HK-2 (cell line): ENCODE results near the gene POR.
"Not testable (repeated sequence)": the region's sequence is repeated elsewhere in the genome, so short reads cannot be mapped to it uniquely, and the experiment has no call there.

ENCODE experiments used
- DNase-seq: peaks from one replicate; pipeline ENCODE4 v3.0.0-alpha.2; 2018; ENCODE audit not compliant: unreplicated experiment

The POR gene

GRCh38 chr7:75914655-75915415 is at the start of gene POR:
TSS of gene POR (plus strand) at chr7:75915155. CDS start at chr7:75954002, 38,847 bp downstream.
- DNase-seq: peak; percentile 97

DNA sequence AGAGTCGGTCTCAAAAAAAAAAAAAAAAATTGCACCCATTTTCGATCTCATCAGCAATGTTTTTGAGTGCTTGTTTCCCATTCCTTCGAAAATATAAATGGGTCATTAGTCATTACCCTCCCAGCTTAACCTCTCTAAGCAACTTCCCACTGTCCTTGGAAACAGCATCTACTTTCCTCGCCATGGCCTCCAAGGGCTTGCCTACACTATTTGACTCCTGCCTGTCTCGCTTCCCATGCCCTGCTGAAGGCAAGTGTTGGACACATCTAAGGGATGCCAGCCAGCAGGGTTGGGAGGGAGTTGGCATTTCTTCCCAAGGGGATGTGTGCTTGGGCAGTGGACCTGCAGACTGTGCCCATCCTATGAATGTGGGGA is 48.9 kb upstream of the POR start:
- no peak for DNase-seq

DNA sequence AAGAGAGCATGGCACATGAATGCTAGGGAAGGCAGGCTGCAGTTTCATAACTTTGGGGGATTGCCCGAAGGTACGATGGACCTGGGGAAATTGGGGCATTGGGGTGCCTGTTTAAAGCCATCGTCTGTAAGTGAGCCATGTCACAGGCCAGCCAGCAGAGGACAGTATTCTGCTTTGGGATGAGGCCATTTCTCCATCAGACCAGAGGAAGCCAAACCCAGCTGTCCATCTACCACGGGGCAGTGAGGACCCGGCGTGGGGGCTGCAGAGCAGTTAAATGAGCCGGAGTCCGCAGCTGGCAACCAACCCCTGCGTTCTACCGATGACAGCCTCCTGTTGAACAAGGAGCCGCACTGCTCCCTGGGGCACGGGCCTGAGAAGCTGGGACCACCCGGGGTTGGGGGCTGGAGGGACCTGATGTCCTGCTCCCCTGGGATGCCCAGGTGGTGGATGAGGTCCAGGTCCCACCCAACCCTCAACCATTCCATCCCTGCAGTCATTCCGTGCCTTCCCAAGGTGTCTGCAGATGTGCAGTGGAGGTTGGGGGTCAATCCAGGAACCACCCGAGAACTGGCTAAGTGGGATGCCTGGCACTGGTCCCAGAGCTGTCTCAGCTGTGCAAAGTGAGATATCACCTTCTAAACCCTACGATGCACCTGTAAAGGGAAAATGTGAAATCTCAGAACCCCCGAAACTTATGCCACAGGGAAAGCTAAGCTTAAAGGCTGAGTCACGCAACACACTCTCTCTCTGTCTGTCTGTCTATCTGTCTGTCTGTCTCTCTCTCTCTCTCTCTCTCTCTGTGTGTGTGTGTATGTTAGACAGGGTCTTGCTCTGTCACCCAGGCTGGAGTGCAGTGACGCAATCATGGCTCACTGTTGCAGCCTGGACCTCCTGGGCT is 48.2 kb upstream of the POR start:
- peak; percentile 44 for DNase-seq

DNA sequence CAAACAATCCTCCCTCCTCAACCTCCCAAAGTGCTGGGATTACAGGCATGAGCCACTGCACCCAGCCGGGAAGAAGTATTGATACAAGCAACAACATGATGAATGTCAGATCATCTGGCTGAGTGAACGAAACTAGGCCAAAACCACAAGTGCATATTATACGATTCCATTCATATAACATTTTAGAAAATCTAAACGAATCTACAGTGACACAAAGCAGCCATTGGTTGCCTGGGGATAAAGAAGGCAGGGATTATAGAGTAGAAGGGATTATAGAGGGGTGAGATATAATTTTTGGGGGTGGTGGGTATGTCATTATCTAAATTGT is 47.6 kb upstream of the POR start:
- DNase-seq: no peak

GRCh38 chr7:75868153-75868552 is 46.8 kb upstream of the POR start:
- no peak for DNase-seq

- DNase-seq: no peak
Observed at GRCh38 chr7:75869776-75870379, 45.1 kb upstream of the POR start.

- DNase-seq: no peak
Observed at GRCh38 chr7:75870557-75871161, 44.3 kb upstream of the POR start.

DNA sequence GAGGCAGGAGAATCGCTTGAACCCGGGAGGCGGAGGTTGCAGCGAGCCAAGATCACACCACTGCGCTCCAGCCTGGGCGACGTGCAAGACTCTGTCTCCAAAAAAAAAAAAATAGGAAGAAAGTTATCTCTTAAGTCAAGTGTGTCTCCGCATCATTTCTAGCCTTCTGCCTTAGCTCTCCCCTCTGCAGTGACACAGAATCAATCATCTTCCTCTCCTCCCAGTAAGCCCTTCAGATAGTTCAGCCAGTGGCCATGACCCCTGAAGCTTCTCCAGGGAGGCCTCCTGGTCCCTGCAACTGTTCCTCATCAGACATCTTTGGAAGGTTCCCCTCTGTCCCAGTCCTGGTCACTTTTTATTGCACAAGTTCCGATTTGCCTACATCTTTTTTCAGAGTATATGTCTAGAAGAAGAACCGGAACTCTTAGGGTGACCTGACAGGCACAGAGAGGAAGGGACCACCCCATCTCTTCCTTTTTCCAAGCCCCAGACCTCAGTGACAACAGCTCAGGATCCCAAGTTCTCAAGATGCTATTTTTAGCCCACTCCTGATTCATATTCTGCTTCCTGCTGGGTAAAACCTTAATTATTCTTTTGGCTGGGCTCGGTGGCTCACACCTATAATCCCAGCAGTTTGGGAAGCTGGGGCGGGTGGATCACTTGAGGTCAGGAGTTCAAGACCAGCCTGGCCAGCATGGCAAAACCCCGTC is 42.7 kb upstream of the POR start:
- DNase-seq: no peak

DNA sequence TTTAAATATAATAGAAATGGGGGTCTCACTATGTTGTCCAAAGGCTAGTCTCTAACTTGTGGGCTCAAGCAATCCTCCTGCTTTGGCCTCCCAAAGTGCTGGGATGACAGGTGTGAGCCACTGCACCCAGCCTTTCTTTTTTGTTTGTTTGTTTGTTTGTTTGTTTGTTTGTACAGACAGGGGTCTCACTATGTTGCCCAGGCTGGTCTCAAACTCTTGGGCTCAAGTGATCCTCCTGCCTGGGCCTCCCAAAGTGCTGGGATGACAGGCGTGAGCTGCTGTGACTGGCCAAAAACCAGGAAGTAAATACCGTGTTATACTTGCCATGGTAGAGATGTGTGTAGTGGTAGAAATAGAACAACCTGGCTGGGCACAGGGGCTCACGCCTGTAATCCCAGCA is 40.8 kb upstream of the POR start:
- not testable (repeated sequence) for DNase-seq

DNA sequence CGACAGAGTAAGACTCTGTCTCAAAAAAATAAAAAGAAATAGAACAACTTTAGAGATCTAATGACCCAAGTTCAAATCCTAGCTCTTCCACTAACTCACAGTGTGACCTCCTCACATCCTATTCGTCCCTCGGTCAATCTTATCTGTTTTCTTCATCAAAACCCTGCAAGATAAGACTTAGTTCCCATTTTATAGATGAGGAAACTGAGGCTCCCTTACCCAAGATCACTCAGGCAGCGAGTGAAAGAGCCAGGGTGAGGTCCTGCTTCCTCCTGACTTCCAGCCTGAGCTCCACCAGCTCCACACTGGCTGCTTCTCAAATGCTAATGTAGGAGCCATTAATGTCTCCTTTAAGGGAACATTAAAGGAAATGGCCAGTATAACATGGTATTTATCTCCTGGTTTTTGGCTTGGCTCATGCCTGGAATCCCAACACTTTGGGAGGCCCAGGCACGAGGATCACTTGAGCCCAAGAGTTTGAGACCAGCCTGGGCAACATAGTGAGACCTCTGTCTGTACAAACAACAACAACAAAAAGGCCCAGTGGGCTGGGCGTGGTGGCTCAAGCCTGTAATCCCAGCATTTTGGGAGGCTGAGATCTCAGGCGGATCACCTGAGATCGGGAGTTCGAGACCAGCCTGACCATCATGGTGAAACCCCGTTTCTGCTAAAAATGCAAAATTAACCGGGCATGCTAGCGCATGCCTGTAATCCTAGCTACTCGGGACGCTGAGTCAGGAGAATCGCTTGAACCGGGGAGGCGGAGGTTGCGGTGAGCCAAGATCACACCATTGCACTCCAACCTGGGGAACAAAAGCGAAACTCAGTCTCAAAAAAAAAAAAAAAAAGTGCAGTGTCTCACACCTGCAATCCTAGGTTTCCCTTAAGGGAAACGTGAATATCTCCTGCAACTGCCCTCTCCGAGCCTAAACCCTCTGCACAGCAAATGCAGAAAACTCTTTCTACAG is 39.6 kb upstream of the POR start:
- no peak for DNase-seq

DNA sequence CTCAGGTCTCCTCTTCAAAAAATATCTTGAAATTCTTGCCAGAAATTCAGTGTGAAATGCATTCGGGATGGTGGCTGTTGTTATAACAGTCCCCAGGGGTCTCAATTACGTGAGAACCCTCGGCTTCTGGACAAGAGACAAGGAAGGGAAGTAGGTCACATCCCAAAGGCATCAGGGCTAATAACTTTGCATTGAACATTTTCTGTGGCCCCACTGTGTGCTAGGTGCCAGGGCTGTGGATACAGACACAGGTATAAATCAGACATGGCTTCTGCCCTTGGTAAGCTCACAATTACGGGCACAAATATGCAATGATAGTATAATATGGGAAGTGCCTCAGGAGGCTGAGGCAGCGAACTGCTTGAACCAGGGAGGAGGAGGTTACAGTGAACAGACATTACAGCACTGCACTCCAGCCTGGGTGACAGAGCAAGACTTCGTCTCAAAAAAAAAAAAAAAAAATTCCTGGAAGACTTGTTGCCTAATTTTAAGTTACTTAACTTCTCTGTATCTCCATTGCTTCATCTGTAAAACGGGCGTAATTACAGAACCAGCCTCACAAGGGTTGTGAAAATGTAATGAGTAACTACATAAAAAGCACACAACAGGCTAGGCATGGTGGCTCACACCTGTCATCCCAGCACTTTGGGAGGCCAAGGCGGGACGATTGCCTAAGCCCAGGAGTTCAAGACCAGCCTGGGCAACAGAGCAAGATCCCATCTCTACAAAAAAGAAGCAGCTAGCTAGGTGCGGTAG is 38.7 kb upstream of the POR start:
- no peak for DNase-seq

- DNase-seq: no peak
Observed at GRCh38 chr7:75878312-75878768, 36.6 kb upstream of the POR start.

DNA sequence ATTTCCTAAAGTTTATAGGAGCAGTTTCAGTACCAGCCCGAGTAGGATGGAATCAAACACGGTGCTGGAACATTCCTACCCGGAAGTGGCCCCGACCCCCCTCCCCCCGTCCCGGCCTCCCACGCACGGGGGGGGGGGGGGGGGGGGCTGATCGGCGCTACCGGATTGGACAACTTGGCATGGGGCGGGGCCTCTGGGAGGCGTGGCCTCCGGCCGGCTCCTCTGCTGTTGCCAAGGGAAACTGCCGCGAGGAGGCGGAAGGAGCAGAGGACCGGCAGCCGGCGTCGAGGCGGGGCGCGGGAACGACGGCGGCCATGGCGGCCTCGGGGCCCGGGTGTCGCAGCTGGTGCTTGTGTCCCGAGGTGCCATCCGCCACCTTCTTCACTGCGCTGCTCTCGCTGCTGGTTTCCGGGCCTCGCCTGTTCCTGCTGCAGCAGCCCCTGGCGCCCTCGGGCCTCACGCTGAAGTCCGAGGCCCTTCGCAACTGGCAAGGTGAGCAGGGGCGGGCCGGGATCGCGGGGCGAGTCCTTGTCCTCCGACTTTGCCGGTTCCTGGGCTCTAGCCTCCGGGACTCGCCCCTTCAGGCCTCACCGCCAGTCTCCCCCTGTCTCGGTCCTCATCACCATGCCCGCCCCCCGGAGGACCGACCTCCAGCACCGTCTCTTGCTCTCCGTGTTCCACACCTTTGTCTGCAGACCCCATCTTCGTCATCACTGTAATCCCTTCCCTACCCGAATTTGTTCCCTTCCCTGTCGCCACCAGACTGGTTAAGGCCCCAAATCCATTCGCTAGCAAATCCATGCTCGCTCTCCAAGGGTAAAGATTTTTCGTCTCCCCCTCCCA is 36.0 kb upstream of the POR start, which contains the start of gene RHBDD2:
TSS of gene RHBDD2 (plus strand) at position 266 of the 843 bp plus-strand sequence. CDS start at position 315, 49 bp downstream.
- DNase-seq: peak; percentile 96

GRCh38 chr7:75879771-75880184 is 35.2 kb upstream of the POR start:
- DNase-seq: no peak

DNA sequence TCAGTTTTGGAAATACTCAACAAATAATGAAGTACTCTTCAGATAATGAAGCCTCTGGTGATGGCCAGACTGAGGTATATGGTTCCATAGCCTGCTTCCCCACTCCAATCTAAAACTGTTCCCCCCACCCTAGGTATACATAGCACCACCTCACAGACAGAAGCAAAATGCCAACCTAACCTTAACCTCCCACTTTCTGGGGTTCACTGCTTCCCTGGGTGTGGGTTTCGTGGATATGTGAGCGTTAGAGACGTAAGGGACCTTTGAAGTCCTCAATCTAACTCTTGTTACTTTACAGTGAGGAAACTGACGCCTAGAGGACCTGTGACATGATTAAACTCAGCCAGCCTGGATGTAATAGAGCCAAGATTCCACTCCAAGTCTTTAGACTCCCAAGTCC is 34.7 kb upstream of the POR start:
- no peak for DNase-seq

GRCh38 chr7:75881436-75882095 is 33.4 kb upstream of the POR start:
- no peak for DNase-seq

DNA sequence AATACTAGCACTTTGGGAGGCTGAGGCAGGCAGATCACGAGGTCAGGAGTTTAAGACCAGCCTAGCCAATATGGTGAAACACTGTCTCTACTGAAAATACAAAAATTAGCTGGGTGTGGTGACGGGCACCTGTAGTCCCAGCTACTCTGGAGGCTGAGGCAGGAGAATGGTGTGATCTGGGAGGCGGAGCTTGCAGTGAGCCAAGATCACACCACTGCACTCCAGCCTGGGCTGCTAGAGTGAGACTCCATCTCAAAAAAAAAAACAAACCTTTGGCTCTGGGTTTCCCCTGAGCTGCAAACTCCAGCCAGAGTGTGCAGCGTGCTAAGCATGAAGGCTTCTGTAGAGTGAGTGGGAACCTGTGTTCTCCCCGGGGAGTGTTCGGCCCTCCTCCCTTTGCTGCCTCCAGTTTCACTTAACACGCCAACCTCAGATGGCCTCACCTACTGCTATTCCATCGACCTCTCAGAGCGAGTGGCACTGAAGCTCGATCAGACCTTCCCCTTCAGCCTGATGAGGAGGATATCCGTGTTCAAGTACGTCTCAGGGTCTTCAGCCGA is 31.6 kb upstream of the POR start:
- DNase-seq: not testable (repeated sequence)

GRCh38 chr7:75884476-75884875 is 30.5 kb upstream of the POR start:
- DNase-seq: no peak
